Right atrium auricular region (tissue), 2 donors: Measurements from ENCODE around the gene RNF213. TPM values are rescaled to one million over a fixed set of nuclear protein-coding genes. Genes with fewer than 3 reads are reported as not detected.

Experiments used
- DNase-seq: peaks from one replicate; pipeline ENCODE4 v3.0.0-alpha.2; 2019; ENCODE audit warnings: low spot score
- H3K27ac ChIP-seq, 2 donors: fragments of 200-600 bp; sonication (generic); 1 replicate in 1 of 2; 2 replicates in 1 of 2; pipeline ENCODE4 v1.5.1; 2016 to 2019
- H3K27me3 ChIP-seq, 2 donors: fragments of 200-600 bp; sonication (generic); one replicate each; pipeline versions ENCODE4 v1.5.1 to v1.6.0; 2017 to 2019
- H3K36me3 ChIP-seq: fragments of 200-600 bp; sonication (generic); one replicate; pipeline ENCODE4 v1.5.1; 2016
- H3K4me1 ChIP-seq, 2 donors: fragments of 200-600 bp; sonication (generic); one replicate each; pipeline versions ENCODE4 v1.5.1 to v1.6.0; 2017 to 2019
- H3K4me3 ChIP-seq, 2 donors: fragments of 200-600 bp; sonication (generic); 1 replicate in 1 of 2; 2 replicates in 1 of 2; pipeline ENCODE4 v1.5.1; 2017 to 2019; ENCODE audit warnings: mild to moderate bottlenecking in 1 of 2, moderate library complexity in 1 of 2
- H3K9me3 ChIP-seq, 2 donors: fragments of 200-600 bp; sonication (generic); one replicate each; pipeline ENCODE4 v1.5.1; 2019
- CTCF ChIP-seq, 2 donors: fragments of 200-600 bp; sonication (generic); IDR thresholded peaks; one replicate each; pipeline ENCODE4 v1.5.1; 2019; ENCODE audit warnings: antibody characterized with exemption in 2 of 2
- total RNA-seq, 2 donors: library from RNA; depleted of rRNA; stranded (reverse); fragments of >200 nt; gene quantifications; one replicate each; pipeline ENCODE4 v1.1.0, GENCODE V29; 2016

Gene RNF213
- total RNA-seq, 2 donors from 2014 or later: 27.3 to 36.8 TPM

GRCh38 chr17:80362428-80363119, 101.9 kb downstream of the RNF213 start:
- Histone ChIP-seq H3K36me3 (peaks cover 89% of the 10 kb centered on the region), H3K27me3 (no peaks in the 10 kb centered on the region), H3K4me1 (peaks cover 0 to 15% of the 10 kb centered on the region in 2 donors), H3K4me3 (no peak overlapping the region), H3K9me3 (no peaks in the 10 kb centered on the region), H3K27ac (peak overlapping the region in 1 of 2 donors; percentile 14)
- peak; percentile 73 for DNase-seq
- no peak for TF ChIP-seq CTCF (IDR thresholded peaks at IDR 0.05)

GRCh38 chr17:80363120-80363515, 102.5 kb downstream of the RNF213 start:
- H3K4me3 ChIP-seq: no peak overlapping the region
- peak overlapping the region in 1 of 2 donors; percentile 14 for H3K27ac ChIP-seq
- peaks cover 89% of the 10 kb centered on the region for H3K36me3 ChIP-seq

GRCh38 chr17:80363518-80364090, 103.0 kb downstream of the RNF213 start:
- Histone ChIP-seq H3K9me3 (no peaks in the 10 kb centered on the region), H3K4me1 (peaks cover 0 to 15% of the 10 kb centered on the region in 2 donors), H3K27ac (no peak overlapping the region), H3K27me3 (no peaks in the 10 kb centered on the region), H3K4me3 (no peak overlapping the region), H3K36me3 (peaks cover 89% of the 10 kb centered on the region)
- TF ChIP-seq CTCF (IDR thresholded peaks at IDR 0.05): no peak
- no peak for DNase-seq

More at GRCh38 chr17:80363120-80363515, 102.5 kb downstream of the RNF213 start:
- DNase-seq: no peak
- no peak for TF ChIP-seq CTCF (IDR thresholded peaks at IDR 0.05)
- H3K4me1 ChIP-seq: peaks cover 0 to 15% of the 10 kb centered on the region in 2 donors
- H3K9me3 ChIP-seq: no peaks in the 10 kb centered on the region
- no peaks in the 10 kb centered on the region for H3K27me3 ChIP-seq

- DNase-seq: no peak
- no peaks in the 10 kb centered on the region for H3K9me3 ChIP-seq
- TF ChIP-seq CTCF (IDR thresholded peaks at IDR 0.05): peak in 1 of 2 donors; percentile 36
- no peak overlapping the region for H3K4me3 ChIP-seq
- no peak overlapping the region for H3K27ac ChIP-seq
- H3K36me3 ChIP-seq: peaks cover 89% of the 10 kb centered on the region
- H3K27me3 ChIP-seq: no peaks in the 10 kb centered on the region
- peaks cover 0 to 15% of the 10 kb centered on the region in 2 donors for H3K4me1 ChIP-seq
Measured at GRCh38 chr17:80364091-80364691, 103.5 kb downstream of the RNF213 start.

GRCh38 chr17:80365001-80365965, 104.6 kb downstream of the RNF213 start:
- peaks cover 89% of the 10 kb centered on the region for H3K36me3 ChIP-seq
- no peak for DNase-seq

More at GRCh38 chr17:80365001-80365965, 104.6 kb downstream of the RNF213 start:
- no peak for TF ChIP-seq CTCF (IDR thresholded peaks at IDR 0.05)
- Histone ChIP-seq H3K4me1 (peaks cover 0 to 15% of the 10 kb centered on the region in 2 donors), H3K27me3 (no peaks in the 10 kb centered on the region), H3K4me3 (no peak overlapping the region), H3K9me3 (no peaks in the 10 kb centered on the region), H3K27ac (no peak overlapping the region)
